PC-9 (cell line): ENCODE results near the gene MAN2A2. TPM values are rescaled to one million over a fixed set of nuclear protein-coding genes. Genes with fewer than 3 reads are reported as not detected.

Experiments
- BruUV-seq: library from RNA; stranded (reverse); fragments of 400-500 nt; replicated peaks from 2 replicates; lab custom pipeline; 2021; lab: Mats Ljungman, UMichigan
- CTCF ChIA-PET: fragments of 300-600 bp; sonication (Branson Sonifier 250); formaldehyde crosslinking; loops from one replicate; lab custom pipeline; 2022; ENCODE audit warnings: antibody characterized with exemption; lab: Charles Lee
- POLR2A ChIA-PET: fragments of 300-600 bp; sonication (Branson Sonifier 250); formaldehyde crosslinking; loops from one replicate; lab custom pipeline; 2022; ENCODE audit warnings: antibody characterized with exemption; ENCODE audit not compliant: unreplicated experiment; lab: Charles Lee
- DNase-seq, 2 experiments: peaks; one replicate each; pipeline versions ENCODE4 v3.0.0 to v3.0.0-alpha.2; 2015 to 2022; ENCODE audit warnings: mixed read lengths in 1 of 2
- H2AFZ ChIP-seq: fragments of 200-600 bp; sonication (generic); 2 replicates; pipeline ENCODE4 v1.8.1; 2017; ENCODE audit warnings: antibody characterized with exemption
- H3F3A ChIP-seq: fragments of 200-600 bp; sonication (generic); 2 replicates; pipeline ENCODE4 v1.8.1; 2017; ENCODE audit warnings: antibody characterized with exemption, mild to moderate bottlenecking, low read depth; ENCODE audit not compliant: insufficient read depth
- H3K27ac ChIP-seq: fragments of 200-600 bp; sonication (generic); 2 replicates; pipeline ENCODE4 v1.6.1; 2016; ENCODE audit warnings: mixed run types
- H3K27me3 ChIP-seq: fragments of 200-600 bp; sonication (generic); 2 replicates; pipeline ENCODE4 v1.6.1; 2016; ENCODE audit warnings: low read depth, mixed run types; ENCODE audit not compliant: insufficient read depth
- H3K36me3 ChIP-seq: fragments of 200-600 bp; sonication (generic); 2 replicates; pipeline ENCODE4 v1.6.1; 2016; ENCODE audit warnings: low read depth, mixed run types
- H3K4me1 ChIP-seq: fragments of 200-600 bp; sonication (generic); replicated peaks from 2 replicates; pipeline ENCODE4 v1.6.1; 2016; ENCODE audit warnings: mixed run types; ENCODE audit not compliant: insufficient read depth
- H3K4me2 ChIP-seq: fragments of 200-600 bp; sonication (generic); 2 replicates; pipeline ENCODE4 v1.6.1; 2017; ENCODE audit warnings: mixed run types
- H3K4me3 ChIP-seq: fragments of 200-600 bp; sonication (generic); 2 replicates; pipeline ENCODE4 v1.6.1; 2016; ENCODE audit warnings: mixed run types
- H3K79me2 ChIP-seq: fragments of 200-600 bp; sonication (generic); 2 replicates; pipeline ENCODE4 v1.6.1; 2017; ENCODE audit warnings: low read depth, mixed run types
- H3K9me2 ChIP-seq: fragments of 200-600 bp; sonication (generic); 2 replicates; pipeline ENCODE4 v1.8.1; 2017; ENCODE audit warnings: mild to moderate bottlenecking; ENCODE audit not compliant: insufficient read depth
- H3K9me3 ChIP-seq: fragments of 200-600 bp; sonication (generic); 2 replicates; pipeline ENCODE4 v1.8.1; 2016; ENCODE audit warnings: low read depth; ENCODE audit not compliant: insufficient read depth
- H4K20me1 ChIP-seq: fragments of 200-600 bp; sonication (generic); 2 replicates; pipeline ENCODE4 v1.8.1; 2017; ENCODE audit not compliant: insufficient read depth
- CTCF ChIP-seq: fragments of 200-600 bp; sonication (generic); conservative IDR thresholded peaks from 2 replicates; pipeline ENCODE4 v1.6.1; 2017; ENCODE audit warnings: mixed run types, antibody characterized with exemption, mild to moderate bottlenecking, moderate library complexity
- EZH2 ChIP-seq: fragments of 200-600 bp; sonication (generic); IDR thresholded peaks from 2 replicates; pipeline ENCODE4 v1.8.0; 2017; ENCODE audit warnings: antibody characterized with exemption, low read depth
- intact Hi-C: fragments of 100-400 bp; cut with micrococcal nuclease; formaldehyde crosslinking; loops from one replicate; pipeline ENCODE4 v1.10.0; 2022; ENCODE audit not compliant: unreplicated experiment
- total RNA-seq: library from RNA; stranded (reverse); gene quantifications from 2 replicates; pipeline ENCODE4 v1.2.3, GENCODE V29; 2021

The MAN2A2 gene
- total RNA-seq, 1 experiment from 2014 or later, result 27.1 TPM

DNA sequence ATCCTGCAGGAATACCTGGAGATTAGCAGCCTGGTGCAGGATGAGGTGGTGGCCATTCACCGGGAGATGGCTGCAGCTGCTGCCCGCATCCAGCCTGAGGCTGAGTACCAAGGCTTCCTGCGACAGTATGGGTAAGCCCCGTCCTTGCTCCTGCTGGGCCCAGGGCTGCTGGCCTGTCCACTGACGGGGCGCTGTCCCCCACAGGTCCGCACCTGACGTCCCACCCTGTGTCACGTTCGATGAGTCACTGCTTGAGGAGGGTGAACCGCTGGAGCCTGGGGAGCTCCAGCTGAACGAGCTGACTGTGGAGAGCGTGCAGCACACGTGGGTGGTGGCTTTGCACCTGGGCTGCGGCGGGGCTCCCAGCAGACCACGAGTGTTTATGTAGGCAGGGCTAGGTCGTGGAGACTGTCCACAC, 13.8 kb upstream of the MAN2A2 start:
- no peak overlapping the region for H3K27ac ChIP-seq
- H3K4me1 ChIP-seq, result no peaks in the 10 kb centered on the region
- peaks cover 3% of the 10 kb centered on the region; the same call in 1 of the 2 replicates for H3F3A ChIP-seq
- TF ChIP-seq CTCF (no peak), EZH2 (no peak)
- no peak overlapping the region for H3K4me2 ChIP-seq
- H3K9me2 ChIP-seq, result no peaks in the 10 kb centered on the region
- H3K36me3 ChIP-seq, result no peaks in the 10 kb centered on the region
- BruUV-seq, result no TSS peak
- no peak overlapping the region for H3K4me3 ChIP-seq
- no peaks in the 10 kb centered on the region for H4K20me1 ChIP-seq
- no peaks in the 10 kb centered on the region for H3K9me3 ChIP-seq
- DNase-seq, result no peak
- ChIA-PET CTCF (no interaction called here), POLR2A (no interaction called here)
- no peaks in the 10 kb centered on the region for H3K27me3 ChIP-seq
- H2AFZ ChIP-seq, result no peak overlapping the region
- H3K79me2 ChIP-seq, result no peaks in the 10 kb centered on the region
- intact Hi-C loops, result no loop called here

GRCh38 chr15:90889736-90890456, 13.2 kb upstream of the MAN2A2 start:
- H4K20me1 ChIP-seq, result no peaks in the 10 kb centered on the region
- TF ChIP-seq CTCF (no peak), EZH2 (no peak)
- H3F3A ChIP-seq, result peaks cover 3% of the 10 kb centered on the region; the same call in 1 of the 2 replicates
- no peaks in the 10 kb centered on the region for H3K27me3 ChIP-seq
- ChIA-PET CTCF (interaction anchor here (0.6 kb wide), 1 partner anchor 597 kb away, joined by 3 read pairs; no protein-coding TSS in a partner anchor), POLR2A (no interaction called here)
- H3K4me2 ChIP-seq, result no peak overlapping the region
- no peaks in the 10 kb centered on the region for H3K9me2 ChIP-seq
- no peak overlapping the region for H2AFZ ChIP-seq
- no peak overlapping the region for H3K4me3 ChIP-seq
- BruUV-seq, result no TSS peak
- no peaks in the 10 kb centered on the region for H3K9me3 ChIP-seq
- no peak overlapping the region for H3K27ac ChIP-seq
- no peaks in the 10 kb centered on the region for H3K79me2 ChIP-seq
- H3K36me3 ChIP-seq, result no peaks in the 10 kb centered on the region
- intact Hi-C loops, result no loop called here
- H3K4me1 ChIP-seq, result no peaks in the 10 kb centered on the region
- no peak for DNase-seq

DNA sequence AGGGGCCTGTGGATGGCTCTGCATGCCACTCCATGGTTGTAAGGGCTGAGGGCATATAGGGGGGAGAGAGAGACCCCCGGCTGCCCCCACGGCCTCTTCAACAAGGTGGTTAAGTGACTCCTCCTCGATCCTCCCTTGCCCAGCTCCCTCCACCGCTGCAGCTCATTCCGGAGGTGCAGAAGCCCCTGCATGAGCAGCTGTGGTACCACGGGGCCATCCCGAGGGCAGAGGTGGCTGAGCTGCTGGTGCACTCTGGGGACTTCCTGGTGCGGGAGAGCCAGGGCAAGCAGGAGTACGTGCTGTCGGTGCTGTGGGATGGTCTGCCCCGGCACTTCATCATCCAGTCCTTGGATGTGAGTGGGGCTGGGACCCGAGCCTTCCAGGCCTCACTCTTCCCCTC, 12.3 kb upstream of the MAN2A2 start:
- BruUV-seq, result no TSS peak
- Histone ChIP-seq H3K27ac (no peak overlapping the region), H3K9me3 (no peaks in the 10 kb centered on the region), H3K4me3 (no peak overlapping the region), H3K27me3 (no peaks in the 10 kb centered on the region), H3K4me2 (no peak overlapping the region), H3K9me2 (no peaks in the 10 kb centered on the region), H3K4me1 (no peaks in the 10 kb centered on the region), H2AFZ (no peak overlapping the region), H4K20me1 (no peaks in the 10 kb centered on the region), H3F3A (0 out of 2 replicates have a peak, but pooled peaks cover 3% of the 10 kb centered on the region), H3K79me2 (no peaks in the 10 kb centered on the region), H3K36me3 (no peaks in the 10 kb centered on the region)
- intact Hi-C loops, result no loop called here
- no peak for DNase-seq
- POLR2A ChIA-PET, result no interaction called here
- CTCF ChIA-PET, result no interaction called here
- TF ChIP-seq CTCF, result no peak
- no peak for TF ChIP-seq EZH2
